Lower leg skin (tissue), 4 donors: Measurements from ENCODE around the gene RNF213. TPM values are rescaled to one million over a fixed set of nuclear protein-coding genes. Genes with fewer than 3 reads are reported as not detected.

Source experiments
- DNase-seq, 2 donors: peaks; one replicate each; pipeline ENCODE4 v3.0.0-alpha.2; 2019; ENCODE audit warnings: low spot score in 2 of 2
- H3K4me3 ChIP-seq: fragments of 200-600 bp; sonication (generic); 2 replicates; pipeline ENCODE4 v1.5.1; 2017; ENCODE audit warnings: mild to moderate bottlenecking, low read depth; ENCODE audit not compliant: poor library complexity, severe bottlenecking
- POLR2A ChIP-seq, 2 donors: fragments of 450-650 bp; IDR thresholded peaks; one replicate each; pipeline ENCODE4 v1.6.1; 2016 to 2017; ENCODE audit warnings: antibody characterized with exemption in 2 of 2, mild to moderate bottlenecking in 1 of 2, moderate library complexity in 1 of 2
- WGBS, 2 donors: methylation state at CpG; one replicate each; pipeline ENCODE4 v1.1.5; 2018; 5-methylcytosine and 5-hydroxymethylcytosine counted together
- intact Hi-C: fragments of 100-400 bp; cut with DNase I; formaldehyde crosslinking; loops from one replicate; pipeline ENCODE4 v1.15.0; 2023; ENCODE audit warnings: low total_unique reads
- total RNA-seq, 4 donors: library from RNA; depleted of rRNA; stranded (reverse); fragments of >200 nt; gene quantifications; one replicate each; pipeline ENCODE4 v1.1.0, GENCODE V29; 2016
- TF ChIP-seq, protein P1 (sequence below), 3 donors: fragments of 450-650 bp; IDR thresholded peaks; one replicate each; pipeline ENCODE4 v1.5.1; 2016; ENCODE audit warnings: antibody characterized with exemption in 3 of 3, mild to moderate bottlenecking in 3 of 3, moderate library complexity in 2 of 3

Gene RNF213
- total RNA-seq, 4 donors from 2014 or later, result 48.4 to 103 (median 59.8) TPM

DNA sequence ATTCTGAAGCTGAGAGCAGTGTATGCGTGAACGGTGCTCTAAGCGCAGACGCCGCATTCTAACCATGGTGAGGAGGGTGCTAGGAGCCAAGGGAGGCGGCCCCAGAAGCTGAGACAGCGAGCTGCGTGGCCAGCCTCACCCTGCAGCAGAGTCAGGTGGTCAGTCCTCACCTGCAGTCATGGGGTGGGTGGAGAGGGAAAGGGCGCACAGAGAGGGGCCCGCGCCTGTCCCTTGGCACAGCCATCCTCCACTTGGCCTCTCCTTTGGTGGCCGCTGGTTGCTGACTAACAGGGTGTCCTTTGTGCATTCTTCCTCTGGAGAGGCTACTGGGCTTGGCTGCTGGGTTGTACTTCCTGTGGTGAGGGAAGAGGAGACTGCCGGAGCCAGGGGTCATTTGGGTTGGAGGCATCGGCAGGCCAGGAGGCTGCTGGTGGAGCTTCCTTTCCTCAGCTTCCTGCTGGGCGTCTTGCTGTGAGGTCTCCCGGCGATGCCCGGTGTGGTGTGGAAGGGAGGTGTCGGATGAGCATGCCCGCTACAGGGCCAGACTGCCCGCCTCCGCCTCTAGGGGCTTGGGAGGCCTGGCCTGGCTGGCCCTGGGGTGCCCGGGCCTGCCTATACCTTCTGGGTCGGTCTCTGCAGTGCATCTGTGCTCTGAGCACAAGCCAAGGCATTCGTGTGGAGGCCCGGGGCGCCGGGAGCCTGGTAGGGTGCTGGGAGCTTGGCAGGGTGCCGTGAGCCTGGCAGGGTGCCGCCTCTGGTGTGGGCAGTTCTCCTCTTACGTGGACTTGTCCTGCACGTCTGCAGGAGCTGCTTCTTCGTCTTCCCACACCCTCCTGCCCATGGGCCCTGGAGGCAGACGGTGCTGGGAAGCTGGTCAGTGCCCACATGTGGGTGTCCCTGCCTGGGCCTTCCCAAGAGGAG is 17.4 kb downstream of the RNF213 start:
- intact Hi-C loops, result no loop called here
- DNase-seq, result no peak
- H3K4me3 ChIP-seq, result no peak overlapping the region
- WGBS, 2 donors, result 40 to 62% methylated on average over 24 to 32 of the region's 34 CpGs
- TF ChIP-seq POLR2A (IDR thresholded peaks at IDR 0.05), result no peak
- TF ChIP-seq, protein P1, sequence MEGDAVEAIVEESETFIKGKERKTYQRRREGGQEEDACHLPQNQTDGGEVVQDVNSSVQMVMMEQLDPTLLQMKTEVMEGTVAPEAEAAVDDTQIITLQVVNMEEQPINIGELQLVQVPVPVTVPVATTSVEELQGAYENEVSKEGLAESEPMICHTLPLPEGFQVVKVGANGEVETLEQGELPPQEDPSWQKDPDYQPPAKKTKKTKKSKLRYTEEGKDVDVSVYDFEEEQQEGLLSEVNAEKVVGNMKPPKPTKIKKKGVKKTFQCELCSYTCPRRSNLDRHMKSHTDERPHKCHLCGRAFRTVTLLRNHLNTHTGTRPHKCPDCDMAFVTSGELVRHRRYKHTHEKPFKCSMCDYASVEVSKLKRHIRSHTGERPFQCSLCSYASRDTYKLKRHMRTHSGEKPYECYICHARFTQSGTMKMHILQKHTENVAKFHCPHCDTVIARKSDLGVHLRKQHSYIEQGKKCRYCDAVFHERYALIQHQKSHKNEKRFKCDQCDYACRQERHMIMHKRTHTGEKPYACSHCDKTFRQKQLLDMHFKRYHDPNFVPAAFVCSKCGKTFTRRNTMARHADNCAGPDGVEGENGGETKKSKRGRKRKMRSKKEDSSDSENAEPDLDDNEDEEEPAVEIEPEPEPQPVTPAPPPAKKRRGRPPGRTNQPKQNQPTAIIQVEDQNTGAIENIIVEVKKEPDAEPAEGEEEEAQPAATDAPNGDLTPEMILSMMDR (IDR thresholded peaks at IDR 0.05), result no peak

DNA sequence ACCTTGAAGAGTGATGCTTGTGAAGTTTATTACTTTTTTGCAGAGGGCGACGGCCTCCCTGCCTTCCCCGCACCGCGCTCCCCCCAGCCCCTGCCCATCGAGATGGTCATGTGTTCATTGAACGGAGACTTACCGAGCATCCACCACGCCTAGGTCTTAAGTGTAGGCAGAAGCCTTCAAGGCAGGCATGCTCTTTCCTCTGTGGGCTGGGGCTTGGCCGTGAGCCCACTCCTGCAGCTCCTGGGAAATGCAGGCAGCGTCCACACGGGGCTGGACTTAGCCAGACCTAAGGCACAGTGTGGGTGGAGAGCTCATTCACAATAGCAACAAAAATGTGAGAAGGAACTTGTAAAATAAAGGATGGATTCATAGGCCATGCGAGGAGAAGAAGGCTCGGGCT is 19.2 kb downstream of the RNF213 start:
- no peak overlapping the region for H3K4me3 ChIP-seq
- intact Hi-C loops, result no loop called here
- no peak for TF ChIP-seq POLR2A (IDR thresholded peaks at IDR 0.05)
- TF ChIP-seq, protein P1 (IDR thresholded peaks at IDR 0.05), result no peak
- no peak for DNase-seq
- 68 to 73% methylated on average over 14 of the region's 14 CpGs for WGBS, 2 donors

DNA sequence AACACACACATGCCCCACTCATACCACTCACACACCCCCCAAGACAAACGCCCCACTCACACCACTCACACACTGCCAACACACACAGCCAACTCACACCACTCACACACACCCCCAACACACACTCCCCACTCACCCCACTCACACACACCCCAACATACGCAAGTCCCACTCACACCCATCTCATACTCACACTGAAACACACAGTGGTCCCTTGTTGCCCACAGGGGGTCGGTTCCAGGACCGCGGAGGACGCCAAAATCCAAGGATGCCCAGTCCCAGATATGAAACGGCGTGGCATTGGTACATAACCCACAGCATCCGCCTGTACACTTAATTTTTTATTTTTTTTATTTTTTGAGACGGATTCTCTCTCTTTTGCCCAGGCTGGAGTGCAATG is 20.9 kb downstream of the RNF213 start:
- WGBS, 2 donors, result 93 to 94% methylated on average over 10 of the region's 10 CpGs
- H3K4me3 ChIP-seq, result no peak overlapping the region
- no peak for DNase-seq
- TF ChIP-seq, protein P1 (IDR thresholded peaks at IDR 0.05), result no peak
- TF ChIP-seq POLR2A (IDR thresholded peaks at IDR 0.05), result no peak
- intact Hi-C loops, result no loop called here

DNA sequence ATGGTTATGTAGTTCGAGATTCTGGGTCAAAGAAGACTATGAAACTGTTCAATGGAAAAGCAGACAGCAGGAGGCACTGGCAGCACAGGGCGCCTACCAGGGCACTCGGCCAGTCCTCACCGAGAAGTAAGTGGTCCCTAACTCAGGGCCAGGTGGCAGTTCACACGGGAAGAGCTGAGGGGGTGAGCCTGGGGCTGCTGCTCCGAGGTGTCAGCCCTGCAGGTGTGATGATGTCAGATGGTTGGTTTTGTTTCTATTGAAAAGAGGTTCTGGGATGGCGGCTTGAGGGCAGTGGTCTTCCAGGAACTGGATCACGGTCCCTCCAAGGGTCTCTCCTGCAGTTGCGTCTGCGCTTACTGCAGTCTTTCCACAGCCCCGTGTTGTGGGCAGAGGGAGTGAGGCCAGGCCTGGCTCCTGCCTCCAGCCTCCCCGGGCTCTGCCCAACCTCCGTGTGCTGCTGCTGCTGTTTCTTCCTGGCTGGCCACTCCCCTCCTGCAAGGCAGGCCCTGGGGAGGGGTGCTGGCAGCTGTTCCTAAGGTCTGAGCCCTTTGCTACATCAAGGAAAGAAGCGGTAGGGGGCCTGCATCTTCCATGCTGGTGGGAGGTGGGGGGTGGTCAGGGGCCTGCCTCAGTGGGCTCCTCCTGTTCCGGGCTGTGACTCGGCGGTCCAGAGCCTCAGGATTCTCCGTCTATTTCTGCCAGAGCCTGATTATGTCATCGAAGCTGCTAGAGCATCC is 22.6 kb downstream of the RNF213 start:
- intact Hi-C loops, result no loop called here
- H3K4me3 ChIP-seq, result no peak overlapping the region
- no peak for DNase-seq
- WGBS, 2 donors, result 74 to 84% methylated on average over 17 to 19 of the region's 19 CpGs
- no peak for TF ChIP-seq POLR2A (IDR thresholded peaks at IDR 0.05)
- TF ChIP-seq, protein P1 (IDR thresholded peaks at IDR 0.05), result no peak

DNA sequence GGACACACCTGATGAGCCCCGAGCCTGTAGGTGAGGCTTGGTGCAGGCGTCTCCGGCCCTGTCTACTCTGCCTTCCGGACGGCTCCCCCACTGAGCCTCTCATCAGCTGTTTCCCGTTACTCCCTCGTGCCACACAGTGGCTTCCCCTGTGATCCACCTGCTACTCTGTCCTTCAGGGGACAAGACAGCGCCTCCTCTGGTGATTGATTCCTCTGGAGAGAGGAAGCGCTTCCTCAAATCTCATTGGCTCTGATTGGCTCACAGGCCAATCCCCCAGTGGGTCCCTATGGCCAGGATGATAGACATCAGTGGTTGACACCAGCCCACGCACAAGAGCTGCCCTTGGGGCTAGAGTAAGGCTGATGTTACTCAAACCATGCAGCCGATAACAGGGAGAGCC is 24.0 kb downstream of the RNF213 start:
- 90% methylated on average over 11 of the region's 11 CpGs for WGBS, 2 donors
- H3K4me3 ChIP-seq, result no peak overlapping the region
- TF ChIP-seq POLR2A (IDR thresholded peaks at IDR 0.05), result no peak
- TF ChIP-seq, protein P1 (IDR thresholded peaks at IDR 0.05), result no peak
- intact Hi-C loops, result no loop called here
- no peak for DNase-seq
